ENCODE results near the gene LRRC63.
A peak's percentile ranks its signal among the peaks of the same experiment; 100 is the strongest.

Gene LRRC63

DNA sequence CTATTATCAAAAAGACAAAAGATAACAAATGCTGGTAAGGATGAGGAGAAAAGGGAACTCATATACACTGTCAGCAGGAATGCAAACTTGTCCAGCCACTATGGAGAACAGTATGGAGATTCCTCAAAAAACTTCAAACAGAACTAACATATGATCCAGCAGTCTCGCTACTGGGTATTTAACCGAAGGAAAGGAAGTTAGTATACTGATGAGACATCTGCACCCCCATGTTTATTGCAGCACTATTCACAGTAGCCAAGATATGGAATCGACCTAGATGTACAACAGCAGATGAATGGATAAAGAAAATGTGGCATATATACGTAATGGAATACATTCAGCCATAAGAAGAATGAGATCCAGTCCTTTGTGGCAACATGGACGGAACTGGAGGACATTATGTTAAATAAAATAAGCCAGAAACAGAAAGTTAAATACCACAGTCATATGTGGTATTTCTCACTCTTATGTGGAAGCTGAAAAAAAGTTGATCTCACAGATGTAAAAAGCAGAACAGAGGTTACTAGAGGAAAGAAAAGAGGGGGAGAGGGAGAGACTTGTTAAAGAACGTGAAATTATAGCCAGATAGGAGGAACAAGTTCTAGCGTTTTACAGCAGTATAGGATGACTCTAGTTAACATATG is 92.1 kb downstream of the LRRC63 start:
- no peaks in the 10 kb centered on the region for H3K27me3 ChIP-seq (ENCODE audit: insufficient read depth, poor library complexity, severe bottlenecking)
- no peak for DNase-seq (ENCODE audit: low read depth in 1 of 2, low spot score in 1 of 2)
- H3K27ac ChIP-seq (replicated peaks) = peak overlapping the region; percentile 57
- no peak overlapping the region for H3K4me3 ChIP-seq (replicated peaks; ENCODE audit: insufficient read depth, low read length)
- TF ChIP-seq, protein P1, sequence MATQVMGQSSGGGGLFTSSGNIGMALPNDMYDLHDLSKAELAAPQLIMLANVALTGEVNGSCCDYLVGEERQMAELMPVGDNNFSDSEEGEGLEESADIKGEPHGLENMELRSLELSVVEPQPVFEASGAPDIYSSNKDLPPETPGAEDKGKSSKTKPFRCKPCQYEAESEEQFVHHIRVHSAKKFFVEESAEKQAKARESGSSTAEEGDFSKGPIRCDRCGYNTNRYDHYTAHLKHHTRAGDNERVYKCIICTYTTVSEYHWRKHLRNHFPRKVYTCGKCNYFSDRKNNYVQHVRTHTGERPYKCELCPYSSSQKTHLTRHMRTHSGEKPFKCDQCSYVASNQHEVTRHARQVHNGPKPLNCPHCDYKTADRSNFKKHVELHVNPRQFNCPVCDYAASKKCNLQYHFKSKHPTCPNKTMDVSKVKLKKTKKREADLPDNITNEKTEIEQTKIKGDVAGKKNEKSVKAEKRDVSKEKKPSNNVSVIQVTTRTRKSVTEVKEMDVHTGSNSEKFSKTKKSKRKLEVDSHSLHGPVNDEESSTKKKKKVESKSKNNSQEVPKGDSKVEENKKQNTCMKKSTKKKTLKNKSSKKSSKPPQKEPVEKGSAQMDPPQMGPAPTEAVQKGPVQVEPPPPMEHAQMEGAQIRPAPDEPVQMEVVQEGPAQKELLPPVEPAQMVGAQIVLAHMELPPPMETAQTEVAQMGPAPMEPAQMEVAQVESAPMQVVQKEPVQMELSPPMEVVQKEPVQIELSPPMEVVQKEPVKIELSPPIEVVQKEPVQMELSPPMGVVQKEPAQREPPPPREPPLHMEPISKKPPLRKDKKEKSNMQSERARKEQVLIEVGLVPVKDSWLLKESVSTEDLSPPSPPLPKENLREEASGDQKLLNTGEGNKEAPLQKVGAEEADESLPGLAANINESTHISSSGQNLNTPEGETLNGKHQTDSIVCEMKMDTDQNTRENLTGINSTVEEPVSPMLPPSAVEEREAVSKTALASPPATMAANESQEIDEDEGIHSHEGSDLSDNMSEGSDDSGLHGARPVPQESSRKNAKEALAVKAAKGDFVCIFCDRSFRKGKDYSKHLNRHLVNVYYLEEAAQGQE (IDR thresholded peaks at IDR 0.05; ENCODE audit: insufficient replicate concordance, low read depth) = no peak
- TF ChIP-seq SPI1 (IDR thresholded peaks at IDR 0.05; ENCODE audit: borderline replicate concordance, low read depth) = peak; percentile 74; the same call in 1 of the 2 replicates

DNA sequence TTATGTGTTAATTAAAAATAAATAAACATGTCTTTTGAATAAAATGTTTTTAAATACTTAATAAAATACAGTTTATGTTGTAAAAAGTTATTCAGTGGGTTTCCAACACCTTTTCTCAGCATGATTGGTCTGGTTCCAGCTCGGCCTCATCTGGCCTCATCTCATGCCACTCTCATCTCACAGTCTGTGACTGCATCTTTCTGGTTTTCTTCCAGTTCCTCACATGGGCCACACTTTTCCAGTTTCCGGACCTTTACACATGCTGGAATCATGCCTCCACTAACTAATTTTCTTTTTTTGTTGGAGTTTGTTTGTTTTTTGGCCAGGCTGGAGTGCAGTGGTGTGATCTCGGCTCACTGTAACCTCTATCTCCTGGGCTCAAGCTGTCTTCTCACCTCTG is 92.8 kb downstream of the LRRC63 start:
- DNase-seq (ENCODE audit: low read depth in 1 of 2, low spot score in 1 of 2) = no peak
- Histone ChIP-seq H3K27me3 (ENCODE audit: insufficient read depth, poor library complexity, severe bottlenecking) (no peaks in the 10 kb centered on the region), H3K4me3 (replicated peaks; ENCODE audit: insufficient read depth, low read length) (no peak overlapping the region), H3K27ac (replicated peaks) (peak overlapping the region; percentile 57; the same call in 1 of the 2 replicates)
- TF ChIP-seq, protein P2, sequence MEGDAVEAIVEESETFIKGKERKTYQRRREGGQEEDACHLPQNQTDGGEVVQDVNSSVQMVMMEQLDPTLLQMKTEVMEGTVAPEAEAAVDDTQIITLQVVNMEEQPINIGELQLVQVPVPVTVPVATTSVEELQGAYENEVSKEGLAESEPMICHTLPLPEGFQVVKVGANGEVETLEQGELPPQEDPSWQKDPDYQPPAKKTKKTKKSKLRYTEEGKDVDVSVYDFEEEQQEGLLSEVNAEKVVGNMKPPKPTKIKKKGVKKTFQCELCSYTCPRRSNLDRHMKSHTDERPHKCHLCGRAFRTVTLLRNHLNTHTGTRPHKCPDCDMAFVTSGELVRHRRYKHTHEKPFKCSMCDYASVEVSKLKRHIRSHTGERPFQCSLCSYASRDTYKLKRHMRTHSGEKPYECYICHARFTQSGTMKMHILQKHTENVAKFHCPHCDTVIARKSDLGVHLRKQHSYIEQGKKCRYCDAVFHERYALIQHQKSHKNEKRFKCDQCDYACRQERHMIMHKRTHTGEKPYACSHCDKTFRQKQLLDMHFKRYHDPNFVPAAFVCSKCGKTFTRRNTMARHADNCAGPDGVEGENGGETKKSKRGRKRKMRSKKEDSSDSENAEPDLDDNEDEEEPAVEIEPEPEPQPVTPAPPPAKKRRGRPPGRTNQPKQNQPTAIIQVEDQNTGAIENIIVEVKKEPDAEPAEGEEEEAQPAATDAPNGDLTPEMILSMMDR (IDR thresholded peaks at IDR 0.05; ENCODE audit: insufficient read depth, low read length) = no peak
- TF ChIP-seq GABPA (IDR thresholded peaks at IDR 0.05; ENCODE audit: low read depth) = no peak
- TF ChIP-seq, protein P1 (IDR thresholded peaks at IDR 0.05; ENCODE audit: insufficient replicate concordance, low read depth) = no peak
- TF ChIP-seq POLR2AphosphoS5 (IDR thresholded peaks at IDR 0.05; ENCODE audit: low read depth) = no peak
- no peak for TF ChIP-seq SPI1 (IDR thresholded peaks at IDR 0.05; ENCODE audit: borderline replicate concordance, low read depth)

DNA sequence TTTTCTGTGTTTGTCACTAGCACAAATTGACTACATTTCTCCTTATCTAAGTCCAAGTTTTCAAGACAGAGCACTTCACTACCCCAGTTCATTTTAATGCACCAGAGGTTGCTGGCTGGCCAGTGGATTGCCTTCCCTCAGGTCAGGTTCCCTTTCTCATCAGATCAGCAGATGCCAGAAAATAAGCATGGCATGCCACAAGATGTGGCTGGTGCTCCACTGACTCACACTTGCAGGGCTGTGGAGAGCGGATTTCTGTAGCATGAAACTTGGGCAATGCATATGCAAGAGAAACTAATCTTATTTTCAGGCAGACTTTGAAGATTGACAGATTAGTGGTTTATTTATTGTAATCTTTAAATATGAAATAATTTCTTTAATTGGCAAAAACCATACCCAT is 95.8 kb downstream of the LRRC63 start:
- TF ChIP-seq, protein P2 (IDR thresholded peaks at IDR 0.05; ENCODE audit: insufficient read depth, low read length) = peak; percentile 16
- TF ChIP-seq, protein P1 (IDR thresholded peaks at IDR 0.05; ENCODE audit: insufficient replicate concordance, low read depth) = no peak
- DNase-seq (ENCODE audit: low read depth in 1 of 2, low spot score in 1 of 2) = peak; percentile 70 to 73

More for the DNA sequence above, 95.8 kb downstream of the LRRC63 start:
- Histone ChIP-seq H3K27ac (replicated peaks) (no peak overlapping the region), H3K4me3 (replicated peaks; ENCODE audit: insufficient read depth, low read length) (no peak overlapping the region), H3K27me3 (ENCODE audit: insufficient read depth, poor library complexity, severe bottlenecking) (no peaks in the 10 kb centered on the region)

All from HL-60 (cell line).